HCT116 (cell line): ENCODE data around the gene PFDN2. TPM values are rescaled to one million over a fixed set of nuclear protein-coding genes. Genes with fewer than 3 reads are reported as not detected.

Experiments
- ATAC-seq: fragments of 200-7000 bp; cut with Tn5 transposase; 2 replicates; pipeline ENCODE4 v1.9.1; 2020; ENCODE audit warnings: mild to moderate bottlenecking, moderate library complexity
- BruUV-seq: library from RNA; stranded (reverse); fragments of 400-500 nt; replicated peaks from 2 replicates; lab custom pipeline; 2021; lab: Mats Ljungman, UMichigan
- CTCF ChIA-PET: fragments of 300-600 bp; sonication (Branson Sonifier 250); formaldehyde crosslinking; loops from one replicate; lab custom pipeline; 2021; ENCODE audit warnings: antibody characterized with exemption; lab: Charles Lee
- POLR2A ChIA-PET: fragments of 300-600, 350-600 bp; sonication (Branson Sonifier 250); formaldehyde crosslinking; loops from one replicate; lab custom pipeline; 2021; ENCODE audit warnings: antibody characterized with exemption; lab: Charles Lee
- RAD21 ChIA-PET, 2 experiments: fragments of 300-600 bp; sonication (Branson Sonifier 250); formaldehyde crosslinking; loops; one replicate each; lab custom pipeline; 2023; ENCODE audit warnings: low total read pairs in 2 of 2; ENCODE audit not compliant: uncharacterized antibody in 2 of 2, unreplicated experiment in 2 of 2, low non-redundant PET in 1 of 2; lab: Charles Lee
- DNase-seq: peaks from one replicate; pipeline ENCODE4 v3.0.0-alpha.2; 2010; ENCODE audit warnings: low read depth, low spot score
- H2AFZ ChIP-seq: fragments of 200-600 bp; shearing (Covaris generic), sonication (generic); 2 replicates; pipeline ENCODE4 v1.6.1; 2017; ENCODE audit warnings: low read depth, mixed run types, mixed read lengths, antibody characterized with exemption, low read length; ENCODE audit not compliant: poor library complexity, severe bottlenecking
- H3K27ac ChIP-seq: 2 replicates; pipeline ENCODE4 v1.5.1; 2012; ENCODE audit warnings: low read depth, low read length
- H3K27me3 ChIP-seq: fragments of 200-600 bp; sonication (generic); 2 replicates; pipeline ENCODE4 v1.6.1; 2016; ENCODE audit warnings: mixed run types, low read length, mixed read lengths; ENCODE audit not compliant: insufficient read depth
- H3K36me3 ChIP-seq, 2 experiments: fragments of 200-500 bp in 1 of 2; fragments of 200-600 bp in 1 of 2; sonication (Bioruptor generic) in 1 of 2; sonication (generic) in 1 of 2; 2 replicates each; pipeline versions ENCODE4 v1.5.1 to v1.6.1; 2014 to 2016; ENCODE audit warnings: low read length in 2 of 2, inconsistent platforms in 1 of 2, mixed read lengths in 1 of 2, mixed run types in 1 of 2; ENCODE audit not compliant: insufficient read depth in 2 of 2, control insufficient read depth in 1 of 2
- H3K4me1 ChIP-seq, 2 experiments: fragments of 200-600 bp in 1 of 2; sonication (generic) in 1 of 2; 2 replicates each; pipeline versions ENCODE4 v1.5.1 to v1.6.1; 2012 to 2017; ENCODE audit warnings: low read length in 2 of 2, inconsistent platforms in 1 of 2, mild to moderate bottlenecking in 1 of 2, mixed read lengths in 1 of 2, mixed run types in 1 of 2, moderate library complexity in 1 of 2; ENCODE audit not compliant: insufficient read depth in 2 of 2, control insufficient read depth in 1 of 2
- H3K4me2 ChIP-seq: fragments of 200-600 bp; sonication (generic); 2 replicates; pipeline ENCODE4 v1.6.1; 2017; ENCODE audit warnings: mixed run types, low read length, mixed read lengths
- H3K4me3 ChIP-seq, 2 experiments: fragments of 200-600 bp in 1 of 2; sonication (generic) in 1 of 2; replicated peaks in 1 of 2; 2 replicates each; pipeline ENCODE4 v1.5.1; 2011 to 2016; ENCODE audit warnings: low read length in 2 of 2, control low read depth in 1 of 2, low read depth in 1 of 2, mild to moderate bottlenecking in 1 of 2, mixed read lengths in 1 of 2, mixed run types in 1 of 2
- H3K79me2 ChIP-seq: fragments of 200-600 bp; sonication (generic); 2 replicates; pipeline ENCODE4 v1.6.1; 2017; ENCODE audit warnings: mild to moderate bottlenecking, mixed run types, low read length, moderate library complexity, mixed read lengths; ENCODE audit not compliant: insufficient read depth
- H3K9ac ChIP-seq: fragments of 200-600 bp; sonication (generic); 2 replicates; pipeline ENCODE4 v1.6.1; 2016; ENCODE audit warnings: low read length, mixed read lengths
- H3K9me2 ChIP-seq: fragments of 200-600 bp; sonication (generic), shearing (Covaris generic); 2 replicates; pipeline ENCODE4 v1.6.1; 2017; ENCODE audit warnings: mixed run types, mild to moderate bottlenecking, moderate library complexity; ENCODE audit not compliant: insufficient read depth
- H3K9me3 ChIP-seq, 2 experiments: fragments of 200-500 bp in 1 of 2; fragments of 200-600 bp in 1 of 2; sonication (Bioruptor generic) in 1 of 2; sonication (generic) in 1 of 2; 2 replicates each; pipeline ENCODE4 v1.6.1; 2014 to 2017; ENCODE audit warnings: low read length in 2 of 2, mixed read lengths in 2 of 2, inconsistent platforms in 1 of 2, low read depth in 1 of 2, mild to moderate bottlenecking in 1 of 2, mixed run types in 1 of 2, moderate library complexity in 1 of 2; ENCODE audit not compliant: control insufficient read depth in 1 of 2, insufficient read depth in 1 of 2
- H4K20me1 ChIP-seq: fragments of 200-600 bp; sonication (generic), shearing (Covaris generic); 2 replicates; pipeline ENCODE4 v1.6.1; 2017; ENCODE audit warnings: mixed run types, mild to moderate bottlenecking, moderate library complexity; ENCODE audit not compliant: insufficient read depth
- POLR2AphosphoS5 ChIP-seq: IDR thresholded peaks from 2 replicates; pipeline ENCODE4 v1.6.1; 2011; ENCODE audit warnings: mild to moderate bottlenecking, low read depth, low read length, moderate library complexity
- SIN3A ChIP-seq: IDR thresholded peaks from 2 replicates; pipeline ENCODE4 v1.6.1; 2012; ENCODE audit warnings: low read depth
- SRF ChIP-seq: IDR thresholded peaks from 2 replicates; pipeline ENCODE4 v1.6.1; 2012; ENCODE audit warnings: low read depth
- TCF7L2 ChIP-seq: IDR thresholded peaks from 2 replicates; pipeline ENCODE4 v1.7.0; 2011; ENCODE audit warnings: borderline replicate concordance, inconsistent platforms; ENCODE audit not compliant: insufficient read depth, insufficient read length; ENCODE audit errors: extremely low read depth
- YY1 ChIP-seq: IDR thresholded peaks from 2 replicates; pipeline ENCODE4 v1.6.1; 2011; ENCODE audit warnings: low read length, low read depth, moderate library complexity, mild to moderate bottlenecking; ENCODE audit not compliant: insufficient replicate concordance; ENCODE audit errors: extremely low read depth
- ZFX ChIP-seq: fragments of 450-650 bp; IDR thresholded peaks from 2 replicates; pipeline ENCODE4 v1.6.1; 2017
- ZNF274 ChIP-seq: fragments of 200-500 bp; sonication (Bioruptor generic); IDR thresholded peaks from 2 replicates; pipeline ENCODE4 v1.6.1; 2014; ENCODE audit warnings: mild to moderate bottlenecking, low read depth, low read length, inconsistent platforms
- intact Hi-C: fragments of 100-400 bp; cut with micrococcal nuclease; formaldehyde crosslinking; loops from 2 replicates; pipeline ENCODE4 v1.10.0; 2022
- total RNA-seq: library from RNA; stranded (reverse); gene quantifications from one replicate; pipeline ENCODE4 v1.2.1, GENCODE V29; 2021; ENCODE audit not compliant: unreplicated experiment
- TF ChIP-seq, protein P1 (sequence below): IDR thresholded peaks from 2 replicates; pipeline ENCODE4 v1.6.1; 2011; ENCODE audit warnings: mild to moderate bottlenecking, low read length, moderate library complexity; ENCODE audit not compliant: insufficient replicate concordance; ENCODE audit errors: extremely low read depth

The PFDN2 gene
- total RNA-seq, 1 experiment from 2014 or later = 179 TPM

DNA sequence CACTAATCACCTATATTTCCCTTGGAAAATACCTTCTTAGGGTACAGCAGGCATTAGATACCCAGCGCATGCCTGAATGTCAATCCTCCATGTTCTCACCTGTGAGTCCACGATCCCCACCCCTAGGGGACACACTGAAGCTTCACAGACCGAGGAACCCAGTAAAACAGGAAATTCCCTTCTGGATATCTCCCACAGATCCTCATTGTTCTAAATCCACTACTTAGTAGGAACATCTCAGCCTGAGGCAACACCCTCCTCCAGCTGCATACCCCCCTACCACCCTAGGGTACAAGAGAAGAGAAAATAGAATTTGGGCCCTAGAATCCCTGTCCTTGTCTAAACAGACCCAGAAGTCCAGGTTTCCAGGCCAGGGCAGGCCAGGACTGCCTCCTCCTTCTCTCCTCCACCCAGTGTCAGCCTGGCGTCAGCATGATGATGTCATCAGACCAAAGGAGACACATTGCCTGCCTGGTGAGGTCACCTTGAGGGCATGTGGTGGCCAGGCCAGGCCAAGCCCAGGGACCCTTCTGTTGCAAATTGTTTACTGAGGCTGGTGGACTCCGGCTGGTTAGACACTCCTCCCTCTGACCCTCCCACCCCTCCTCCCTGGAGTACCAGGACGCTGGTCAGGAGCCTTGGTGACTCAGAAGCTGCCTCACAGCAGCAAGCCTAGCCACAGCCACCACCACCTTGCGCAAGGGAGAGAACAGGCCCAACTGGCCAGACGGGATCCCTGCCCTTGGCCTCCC, 34.7 kb downstream of the PFDN2 start:
- Histone ChIP-seq H3K79me2 (no peaks in the 10 kb centered on the region), H2AFZ (peak overlapping the region; percentile 56)

More for the DNA sequence above, 34.7 kb downstream of the PFDN2 start:
- TF ChIP-seq ZNF274 (no peak), TCF7L2 (no peak), YY1 (peak; percentile 73), SIN3A (no peak), POLR2AphosphoS5 (peak; percentile 85), ZFX (peak; percentile 40), SRF (no peak)
- TF ChIP-seq, protein P1, sequence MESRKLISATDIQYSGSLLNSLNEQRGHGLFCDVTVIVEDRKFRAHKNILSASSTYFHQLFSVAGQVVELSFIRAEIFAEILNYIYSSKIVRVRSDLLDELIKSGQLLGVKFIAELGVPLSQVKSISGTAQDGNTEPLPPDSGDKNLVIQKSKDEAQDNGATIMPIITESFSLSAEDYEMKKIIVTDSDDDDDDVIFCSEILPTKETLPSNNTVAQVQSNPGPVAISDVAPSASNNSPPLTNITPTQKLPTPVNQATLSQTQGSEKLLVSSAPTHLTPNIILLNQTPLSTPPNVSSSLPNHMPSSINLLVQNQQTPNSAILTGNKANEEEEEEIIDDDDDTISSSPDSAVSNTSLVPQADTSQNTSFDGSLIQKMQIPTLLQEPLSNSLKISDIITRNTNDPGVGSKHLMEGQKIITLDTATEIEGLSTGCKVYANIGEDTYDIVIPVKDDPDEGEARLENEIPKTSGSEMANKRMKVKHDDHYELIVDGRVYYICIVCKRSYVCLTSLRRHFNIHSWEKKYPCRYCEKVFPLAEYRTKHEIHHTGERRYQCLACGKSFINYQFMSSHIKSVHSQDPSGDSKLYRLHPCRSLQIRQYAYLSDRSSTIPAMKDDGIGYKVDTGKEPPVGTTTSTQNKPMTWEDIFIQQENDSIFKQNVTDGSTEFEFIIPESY = peak; percentile 88
- Histone ChIP-seq H3K36me3 (no peaks in the 10 kb centered on the region), H3K9me3 (no peaks in the 10 kb centered on the region), H3K4me3 (peak overlapping the region; percentile 11 to 40; a peak in 3 of 4 replicates), H3K9me2 (no peaks in the 10 kb centered on the region), H3K4me2 (peak overlapping the region; percentile 73), H3K27ac (peak overlapping the region; percentile 46), H3K9ac (peak overlapping the region; percentile 46), H3K4me1 (peaks cover 34 to 78% of the 10 kb centered on the region in 2 experiments), H4K20me1 (no peaks in the 10 kb centered on the region), H3K27me3 (no peaks in the 10 kb centered on the region)
- DNase-seq (peak; percentile 89), ATAC-seq (peak; percentile 94)
- CTCF ChIA-PET = interaction anchor here (1.1 to 2.4 kb wide), 2 partner anchors 11 to 14 kb away, joined by 3 to 7 read pairs; no protein-coding TSS in a partner anchor
- POLR2A ChIA-PET = interaction anchor here (0.8 to 1.5 kb wide), 4 partner anchors 9 to 38 kb away, joined by 3 to 4 read pairs (median 3); partner anchors contain the start of gene USF1
- RAD21 ChIA-PET = interaction anchor here in 1 of 2 experiments (0.5 kb wide), 1 partner anchor 93 kb away, joined by 3 read pairs; no protein-coding TSS in a partner anchor
- intact Hi-C loops = loop anchor here (1.0 kb wide), 1 partner anchor 32 kb away; no protein-coding TSS in a partner anchor
- TSS peak; percentile 94 for BruUV-seq
